Stimulated activated CD4-positive, alpha-beta T cell treated with anti-CD3 and anti-CD28 coated beads, Interleukin-15, amount 100 ng/mL, for 24 hours (primary cell): ENCODE measurements around the gene MAPK14.
"Not testable (repeated sequence)": the region's sequence is repeated elsewhere in the genome, so short reads cannot be mapped to it uniquely, and the experiment has no call there.

Experiments used
- DNase-seq: peaks from one replicate; pipeline ENCODE4 v3.0.0-alpha.2; 2020

Gene MAPK14

DNA sequence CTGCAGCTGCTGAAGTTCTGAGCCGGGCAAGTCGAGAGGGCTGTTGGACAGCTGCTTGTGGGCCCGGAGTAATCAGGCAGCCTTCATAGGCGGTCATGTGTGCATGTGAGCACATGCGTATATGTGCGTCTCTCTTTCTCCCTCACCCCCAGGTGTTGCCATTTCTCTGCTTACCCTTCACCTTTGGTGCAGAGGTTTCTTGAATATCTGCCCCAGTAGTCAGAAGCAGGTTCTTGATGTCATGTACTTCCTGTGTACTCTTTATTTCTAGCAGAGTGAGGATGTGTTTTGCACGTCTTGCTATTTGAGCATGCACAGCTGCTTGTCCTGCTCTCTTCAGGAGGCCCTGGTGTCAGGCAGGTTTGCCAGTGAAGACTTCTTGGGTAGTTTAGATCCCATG lies 81.5 kb downstream of the MAPK14 start:
- no peak for DNase-seq

GRCh38 chr6:36110050-36110449 lies 82.4 kb downstream of the MAPK14 start:
- no peak for DNase-seq

DNA sequence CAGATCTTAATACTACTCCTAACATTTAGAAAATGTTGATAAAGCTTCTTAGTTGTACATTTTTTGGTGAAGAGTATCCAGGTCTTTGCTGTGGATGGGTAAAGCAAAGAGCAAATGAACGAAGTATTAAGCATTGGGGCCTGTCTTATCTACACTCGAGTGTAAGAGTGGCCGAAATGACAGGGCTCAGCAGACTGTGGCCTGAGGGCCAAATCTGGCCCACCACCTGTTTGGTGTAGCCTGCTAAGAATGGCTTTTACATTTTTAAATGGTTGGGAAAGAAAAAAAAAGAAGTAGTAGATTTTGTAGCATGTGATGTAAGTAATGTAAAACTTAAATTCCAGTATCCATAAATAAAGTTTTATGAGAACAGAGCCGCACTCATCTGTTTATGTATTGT lies 83.3 kb downstream of the MAPK14 start:
- no peak for DNase-seq

DNA sequence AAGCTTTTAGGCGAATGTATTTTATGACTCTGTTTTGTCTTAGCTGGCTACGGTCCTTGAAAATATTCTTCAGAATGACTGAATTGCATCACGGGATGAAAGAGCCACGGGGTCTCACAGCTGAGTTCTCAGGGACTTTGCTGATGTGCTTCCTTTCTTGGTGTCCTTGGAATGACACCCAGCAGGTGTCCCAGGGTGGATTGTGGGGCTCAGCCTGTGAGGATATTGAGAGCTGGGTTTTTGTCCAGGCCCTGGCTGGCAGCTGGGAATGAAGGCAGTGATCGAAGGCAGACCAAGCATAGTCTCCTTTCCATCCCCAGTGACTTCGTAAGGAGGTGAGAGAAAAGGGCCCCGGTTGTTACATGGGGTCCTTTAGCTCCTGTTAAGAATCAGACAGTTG lies 83.9 kb downstream of the MAPK14 start:
- DNase-seq, result no peak

DNA sequence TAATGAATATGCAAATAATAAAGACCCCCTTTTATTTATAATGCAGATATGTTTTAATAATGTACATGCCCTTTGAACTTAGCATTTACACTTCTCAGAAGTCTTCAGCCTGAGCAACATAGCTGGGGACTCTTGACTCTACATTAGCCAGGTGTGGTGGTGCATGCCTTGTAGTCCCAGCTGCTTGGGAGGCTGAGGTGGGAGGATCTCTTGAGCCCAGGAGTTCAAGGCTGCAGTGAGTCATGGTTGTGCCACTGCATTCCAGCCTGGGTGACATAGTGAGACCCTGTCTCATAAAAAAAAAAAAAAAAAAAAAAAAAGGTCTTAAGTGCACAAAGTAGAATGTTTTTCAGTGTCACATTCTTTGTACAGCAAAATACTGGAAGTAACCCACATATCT lies 85.4 kb downstream of the MAPK14 start:
- DNase-seq, result no peak

GRCh38 chr6:36113703-36114102 lies 86.1 kb downstream of the MAPK14 start:
- DNase-seq, result no peak

DNA sequence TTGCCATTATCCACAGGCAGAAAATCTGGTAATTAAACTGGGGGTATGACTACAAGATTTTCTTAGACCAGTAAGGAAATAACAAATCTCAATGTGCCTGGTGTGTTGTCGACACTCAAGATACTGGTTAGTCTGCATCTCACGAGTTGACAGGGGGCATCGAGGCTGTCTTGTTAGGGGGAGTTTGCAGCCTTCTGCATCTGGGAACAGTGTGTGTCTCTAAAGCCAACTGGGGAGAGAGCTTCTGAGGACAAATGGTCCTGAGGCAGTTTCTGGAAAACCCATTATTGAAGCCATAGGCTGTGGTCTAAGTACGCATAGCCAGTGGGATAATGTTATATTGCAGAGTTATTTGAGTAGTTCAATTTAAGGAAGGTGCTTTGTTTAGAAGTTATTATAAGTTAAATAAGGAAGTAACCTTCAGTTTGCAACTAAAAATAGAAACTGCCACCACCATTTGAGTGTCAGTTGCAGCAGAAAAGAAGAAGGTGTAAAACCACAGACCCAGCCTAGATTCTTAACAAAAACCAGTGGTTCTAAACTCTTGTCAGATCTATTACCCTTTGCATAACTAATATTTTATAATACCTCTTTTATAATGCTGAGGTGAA lies 87.3 kb downstream of the MAPK14 start:
- DNase-seq, result no peak

DNA sequence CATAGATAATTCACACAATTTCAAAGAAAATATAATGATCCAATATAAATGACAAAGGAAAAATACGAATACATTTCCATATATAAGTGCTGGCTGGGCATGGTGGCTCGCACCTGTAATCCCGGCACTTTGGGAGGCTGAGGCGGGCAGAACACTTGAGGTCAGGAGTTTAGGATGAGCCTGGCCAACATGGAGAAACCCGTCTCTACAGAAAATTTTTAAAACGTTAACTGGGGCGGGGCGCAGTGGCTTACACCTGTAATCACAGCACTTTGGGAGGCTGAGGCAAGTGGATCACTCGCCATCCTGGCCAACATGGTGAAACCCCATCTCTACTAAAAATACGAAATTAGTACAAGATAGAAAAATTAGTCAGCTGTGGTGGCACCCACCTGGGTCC lies 87.8 kb downstream of the MAPK14 start:
- DNase-seq, result no peak

DNA sequence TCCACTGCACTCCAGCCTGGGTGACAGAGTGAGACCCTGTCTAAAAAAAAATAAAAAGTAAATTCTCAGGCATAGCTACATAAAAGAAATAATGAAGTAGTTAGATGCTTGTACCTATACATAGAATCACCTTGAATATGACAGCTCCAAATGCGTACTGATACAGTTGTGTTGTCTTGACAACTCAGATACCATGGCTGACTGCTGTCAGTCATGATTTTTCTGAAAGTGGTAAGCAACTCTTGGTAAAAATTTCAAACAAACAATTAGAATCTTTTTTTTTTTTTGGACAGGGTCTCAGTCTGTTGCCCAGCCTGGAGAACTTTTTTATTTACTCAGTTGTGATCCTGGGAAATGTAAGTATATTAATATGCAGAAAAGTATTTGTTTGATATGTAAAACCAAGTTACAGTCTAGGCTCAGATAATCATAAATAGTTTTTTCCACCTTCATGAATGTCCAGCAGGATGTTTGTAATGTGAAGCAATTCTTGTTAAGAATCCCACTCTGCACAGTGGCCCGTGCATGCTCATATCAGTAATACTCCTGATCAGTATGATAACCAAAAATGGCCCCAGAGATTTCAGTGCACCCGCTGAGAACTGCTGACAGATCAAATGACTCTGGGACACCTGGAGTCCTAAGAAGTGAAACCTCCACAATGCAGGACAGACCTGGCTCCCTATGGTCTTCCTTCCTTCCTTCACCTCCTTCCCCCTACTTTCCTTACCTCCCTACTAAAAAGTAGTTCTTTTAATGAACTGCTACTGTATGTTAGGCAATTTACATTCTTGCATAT lies 88.7 kb downstream of the MAPK14 start:
- no peak for DNase-seq

DNA sequence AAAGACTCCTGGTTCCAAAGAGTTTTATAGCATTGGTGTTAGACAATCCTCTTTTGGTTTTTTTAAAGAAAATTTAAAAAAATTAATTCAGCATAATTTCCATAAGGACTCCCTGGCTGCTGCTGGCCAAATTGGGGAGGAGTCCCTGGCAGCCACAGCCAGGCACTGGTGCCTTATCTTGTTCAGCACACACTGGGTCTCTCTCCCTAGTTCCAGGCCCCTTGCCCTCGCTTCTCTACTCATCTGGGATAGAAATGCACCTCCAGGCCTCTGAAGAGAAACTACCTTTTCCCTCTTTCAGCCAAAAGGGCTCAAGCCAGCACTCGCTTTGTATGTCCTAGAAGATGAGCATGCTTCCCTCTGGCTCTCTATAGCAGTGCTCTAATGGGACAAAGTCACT lies 89.3 kb downstream of the MAPK14 start:
- no peak for DNase-seq

GRCh38 chr6:36117658-36118549 lies 90.3 kb downstream of the MAPK14 start:
- DNase-seq, result no peak

GRCh38 chr6:36118550-36119107 lies 91.0 kb downstream of the MAPK14 start:
- DNase-seq, result peak; percentile 60

DNA sequence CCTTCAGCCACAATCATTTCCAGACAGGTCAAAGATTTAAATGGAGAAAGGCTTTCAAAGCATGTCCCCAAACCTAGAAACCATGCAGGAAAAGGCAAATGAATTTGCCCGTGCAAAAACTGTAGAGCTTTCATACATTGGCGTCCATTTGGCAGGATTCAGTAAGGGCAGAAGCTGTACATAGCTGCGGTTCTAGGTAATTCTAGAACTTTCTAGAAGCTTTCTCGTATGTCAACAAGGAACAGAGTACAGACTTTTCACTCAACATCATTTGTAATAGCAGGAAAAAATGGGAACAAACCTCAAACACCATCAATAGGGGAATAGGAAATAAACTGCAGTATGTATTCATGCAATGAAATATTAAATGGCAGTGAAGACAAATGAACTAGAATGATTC lies 91.6 kb downstream of the MAPK14 start:
- DNase-seq, result no peak

DNA sequence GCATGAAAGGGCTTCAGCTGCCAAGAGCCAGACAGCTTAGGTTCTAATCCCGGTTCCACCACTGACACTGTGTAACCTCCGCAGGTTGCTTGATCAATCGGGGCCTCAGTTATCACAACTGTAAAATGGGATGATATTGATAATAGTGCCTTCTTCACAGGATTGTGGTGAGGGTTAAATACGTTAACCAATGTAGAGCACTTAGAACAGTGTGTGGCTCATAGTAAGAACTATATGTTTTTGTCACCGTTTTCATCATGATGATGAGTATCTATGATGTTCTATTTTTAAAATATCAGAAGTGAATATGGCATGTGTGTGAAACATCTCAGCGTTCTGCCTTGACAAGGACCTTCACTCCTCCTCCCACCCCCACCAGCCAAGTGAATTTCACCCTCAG lies 92.4 kb downstream of the MAPK14 start:
- DNase-seq, result no peak

- DNase-seq, result peak; percentile 78
These were observed 92.9 kb downstream of the MAPK14 start for GRCh38 chr6:36120539-36120938.

- DNase-seq, result peak; percentile 72
These were observed 93.6 kb downstream of the MAPK14 start for GRCh38 chr6:36120979-36121786.

DNA sequence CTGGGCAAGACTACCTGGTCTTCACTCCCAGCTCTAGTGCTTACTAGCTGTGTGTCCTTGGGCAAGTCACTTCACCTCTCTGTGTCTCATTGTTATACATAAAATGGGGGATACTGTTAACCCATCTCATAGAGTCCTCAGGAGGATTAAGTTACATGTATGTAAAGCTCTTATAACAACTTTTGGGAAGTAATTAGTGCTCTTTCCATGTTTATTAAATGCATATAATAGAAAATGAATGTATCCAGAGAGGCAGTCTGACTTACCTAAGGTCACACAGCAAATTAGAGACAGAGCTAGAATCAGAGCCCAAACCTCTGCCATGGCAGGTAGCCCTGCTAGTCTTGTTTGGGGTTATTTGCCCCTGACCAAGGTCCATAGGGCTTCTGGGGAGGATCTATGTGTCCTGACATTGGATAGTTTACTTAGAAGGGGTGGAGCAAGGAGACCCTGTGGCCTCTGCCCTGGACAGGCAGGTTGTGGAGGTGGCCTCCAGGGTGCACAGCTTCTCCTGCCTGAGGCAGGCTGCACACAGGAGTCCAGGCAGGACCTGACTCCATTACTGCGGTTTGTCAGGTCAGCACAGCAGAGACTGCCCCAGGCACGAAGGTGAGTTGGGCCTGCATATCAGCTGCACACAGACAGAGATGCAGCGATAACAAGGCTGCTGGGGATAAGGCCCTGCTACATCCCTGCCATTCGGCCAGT lies 94.3 kb downstream of the MAPK14 start:
- no peak for DNase-seq

- DNase-seq, result no peak
These were observed 95.1 kb downstream of the MAPK14 start for GRCh38 chr6:36122495-36123269.

DNA sequence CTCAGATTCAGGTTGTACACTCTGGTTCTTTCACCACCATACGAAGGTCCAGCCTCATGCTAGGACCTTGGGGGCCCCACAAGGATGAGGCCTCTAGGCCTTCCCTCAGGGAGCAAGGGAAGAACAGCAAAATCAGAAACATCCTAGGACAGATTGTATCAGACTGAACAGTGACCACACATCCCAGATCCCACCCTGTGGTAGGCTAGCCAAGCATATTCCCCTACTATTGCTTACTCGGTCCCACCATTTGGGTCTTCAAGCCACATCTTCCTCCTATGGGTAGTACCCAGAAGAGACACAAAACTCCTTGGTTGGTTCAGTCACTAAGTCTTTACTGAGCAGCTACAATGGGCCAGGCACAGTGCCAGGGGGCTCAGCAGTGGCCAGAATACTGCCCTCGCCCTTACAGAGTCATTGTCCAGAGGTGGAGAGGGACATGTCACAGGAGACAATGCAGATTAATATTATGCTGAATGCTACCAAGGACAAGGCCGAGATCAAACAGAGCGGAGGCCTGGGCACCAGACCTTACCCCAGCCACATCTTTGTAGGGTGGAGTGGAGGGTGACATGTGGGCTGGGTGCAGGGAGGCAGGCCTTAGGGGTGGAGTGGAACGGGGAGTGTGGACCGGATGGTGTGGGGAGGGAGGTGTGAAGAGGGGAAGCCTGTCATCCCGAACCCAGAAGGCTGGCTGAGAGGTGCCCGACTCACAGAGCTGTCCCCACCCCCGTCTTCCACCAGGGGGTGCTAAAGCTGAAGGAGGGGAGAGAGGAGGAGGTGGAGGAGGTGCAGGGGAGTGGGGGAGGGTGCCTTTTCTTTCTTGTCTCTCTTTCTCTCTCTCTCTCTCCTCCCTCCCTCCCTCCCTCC lies 95.9 kb downstream of the MAPK14 start:
- peak; percentile 91 for DNase-seq

GRCh38 chr6:36124346-36124745 lies 96.7 kb downstream of the MAPK14 start:
- DNase-seq, result not testable (repeated sequence)
